GM12878 (cell line): Measurements from ENCODE around the gene NRN1L. TPM values are rescaled to one million over a fixed set of nuclear protein-coding genes. Genes with fewer than 3 reads are reported as not detected.

ENCODE experiments used
- ATAC-seq: fragments of 200-7000 bp; cut with Tn5 transposase; 3 replicates; pipeline ENCODE4 v1.9.1; 2020; ENCODE audit warnings: mild to moderate bottlenecking, moderate library complexity
- BruUV-seq: library from RNA; stranded (reverse); fragments of 400-500 nt; replicated peaks from 2 replicates; lab custom pipeline; 2021; lab: Mats Ljungman, UMichigan
- CTCF ChIA-PET: fragments of 300-600 bp; sonication (Branson Sonifier 250); formaldehyde crosslinking; extraction: SDS; loops from one replicate; lab custom pipeline; 2021; ENCODE audit warnings: inconsistent platforms; lab: Yijun Ruan, JAX
- POLR2A ChIA-PET: fragments of 350-600 bp; formaldehyde crosslinking; extraction: SDS; loops from one replicate; lab custom pipeline; 2021; ENCODE audit warnings: inconsistent platforms; lab: Charles Lee
- RAD21 ChIA-PET: fragments of 300-600 bp; sonication (Branson Sonifier 250); formaldehyde crosslinking; loops from one replicate; lab custom pipeline; 2023; ENCODE audit warnings: antibody characterized with exemption; ENCODE audit not compliant: unreplicated experiment; lab: Charles Lee
- SMC1A ChIA-PET: fragments of 300-600 bp; sonication (Branson Sonifier 250); formaldehyde crosslinking; loops from one replicate; lab custom pipeline; 2023; ENCODE audit not compliant: unreplicated experiment, uncharacterized antibody; lab: Charles Lee
- DNase-seq: peaks from one replicate; pipeline ENCODE4 v3.0.0-alpha.2; 2011; ENCODE audit warnings: low read depth, low spot score
- FAIRE-seq: peaks from 3 replicates; lab custom pipeline; 2011; peaks lifted over from hg19 to GRCh38; lab: Jason Lieb, UNC
- H2AFZ ChIP-seq: 2 replicates; pipeline ENCODE4 v1.6.0; 2011; ENCODE audit warnings: low read depth, low read length, control low read depth; ENCODE audit not compliant: control insufficient read depth
- H3K27ac ChIP-seq: 2 replicates; pipeline ENCODE4 v1.5.1; 2011; ENCODE audit warnings: control low read depth; ENCODE audit not compliant: control insufficient read depth, insufficient read depth
- H3K27me3 ChIP-seq, 2 experiments: replicated peaks in 1 of 2; 2 replicates each; pipeline versions ENCODE4 v1.6.0 to v1.6.1; 2011; ENCODE audit warnings: low read length in 1 of 2; ENCODE audit not compliant: control insufficient read depth in 2 of 2, insufficient read depth in 2 of 2
- H3K36me3 ChIP-seq, 2 experiments: 2 replicates each; pipeline ENCODE4 v1.5.1; 2011; ENCODE audit warnings: low read length in 1 of 2; ENCODE audit not compliant: control insufficient read depth in 2 of 2, insufficient read depth in 2 of 2
- H3K4me1 ChIP-seq: 2 replicates; pipeline ENCODE4 v1.6.1; 2011; ENCODE audit warnings: mild to moderate bottlenecking, low read length, moderate library complexity, mixed read lengths; ENCODE audit not compliant: control insufficient read depth, insufficient read depth
- H3K4me2 ChIP-seq: 2 replicates; pipeline ENCODE4 v1.6.0; 2011; ENCODE audit warnings: control low read depth; ENCODE audit not compliant: control insufficient read depth, insufficient read depth
- H3K4me3 ChIP-seq: fragments of 200-600 bp; sonication (generic); 2 replicates; pipeline ENCODE4 v1.5.1; 2016
- H3K79me2 ChIP-seq: 2 replicates; pipeline ENCODE4 v1.6.0; 2011; ENCODE audit warnings: low read length; ENCODE audit not compliant: control insufficient read depth, insufficient read depth
- H3K9ac ChIP-seq: 2 replicates; pipeline ENCODE4 v1.8.0; 2011; ENCODE audit warnings: low read length, control low read depth, mixed read lengths; ENCODE audit not compliant: control insufficient read depth, insufficient read depth
- H3K9me3 ChIP-seq: replicated peaks from 3 replicates; pipeline ENCODE4 v1.5.1; 2011; ENCODE audit warnings: mild to moderate bottlenecking, low read length; ENCODE audit not compliant: control insufficient read depth, insufficient read depth
- H4K20me1 ChIP-seq: 2 replicates; pipeline ENCODE4 v1.6.0; 2011; ENCODE audit not compliant: control insufficient read depth, insufficient read depth
- ELK1 ChIP-seq: IDR thresholded peaks from 2 replicates; pipeline ENCODE4 v1.6.1; 2012; ENCODE audit warnings: low read depth, low read length, improper control_type of control experiment
- GABPA ChIP-seq: IDR thresholded peaks from 2 replicates; pipeline ENCODE4 v1.6.1; 2014; ENCODE audit warnings: antibody characterized with exemption, low read depth, mild to moderate bottlenecking, inconsistent platforms
- HCFC1 ChIP-seq: fragments of 150-350 bp; IDR thresholded peaks from 2 replicates; pipeline ENCODE4 v1.6.1; 2014; ENCODE audit warnings: low read length
- POLR2A ChIP-seq: IDR thresholded peaks from 2 replicates; pipeline ENCODE4 v1.6.1; 2011; ENCODE audit warnings: low read depth, mild to moderate bottlenecking, low read length
- POU2F2 ChIP-seq: IDR thresholded peaks from 3 replicates; pipeline ENCODE4 v1.6.1; 2011; ENCODE audit warnings: low read depth, mild to moderate bottlenecking, low read length, borderline replicate concordance
- STAT3 ChIP-seq: IDR thresholded peaks from 2 replicates; pipeline ENCODE4 v1.6.1; 2011; ENCODE audit warnings: low read depth, low read length, improper control_type of control experiment
- YBX1 ChIP-seq: fragments of 450-650 bp; IDR thresholded peaks from 2 replicates; pipeline ENCODE4 v1.6.1; 2016; ENCODE audit warnings: antibody characterized with exemption
- WGBS: methylation state at CpG from one replicate; pipeline ENCODE4 v1.1.6; 2016; ENCODE audit warnings: low lambda C conversion rate; ENCODE audit not compliant: insufficient replicate concordance, insufficient coverage; ENCODE audit errors: missing lambda C conversion rate; 5-methylcytosine and 5-hydroxymethylcytosine counted together
- in situ Hi-C: fragments of 300-500 bp; cut with MboI; formaldehyde crosslinking; loops from 9 replicates; pipeline ENCODE4 v1.14.3; 2018; ENCODE audit warnings: mixed read lengths
- intact Hi-C: fragments of 100-400 bp; cut with micrococcal nuclease; formaldehyde crosslinking; loops from one replicate; pipeline ENCODE4 v1.14.2; 2022; ENCODE audit not compliant: unreplicated experiment
- polyA plus RNA-seq, 11 experiments: library from polyadenylated mRNA; depleted of rRNA in 4 of 11; unstranded in 6 of 11; stranded (reverse) in 5 of 11; fragments of >200 nt; fragmentation: Nextera tagmentation in 4 of 11; fragmentation: Illumina TruSeq in 1 of 11; extraction: Ambion mirVana in 4 of 11; extraction: Trizol in 1 of 11; gene quantifications; 1 replicate in 1 of 11; 2 replicates in 10 of 11; pipeline versions ENCODE4 v1.2.1 to v1.2.3, GENCODE V29; 2011 to 2016; ENCODE audit warnings: inconsistent platforms in 2 of 11, missing spikeins in 2 of 11, low read depth in 1 of 11
- total RNA-seq, 4 experiments: library from RNA; depleted of rRNA in 3 of 4; stranded (reverse); fragments of >200 nt in 3 of 4; fragmentation: Illumina TruSeq in 1 of 4; extraction: Trizol in 1 of 4; gene quantifications; 2 replicates each; pipeline versions ENCODE4 v1.2.1 to v1.2.3, GENCODE V29; 2013 to 2021
- TF ChIP-seq, protein P1 (sequence below): IDR thresholded peaks from 2 replicates; pipeline ENCODE4 v1.6.1; 2011; ENCODE audit warnings: low read depth, low read length, improper control_type of control experiment, borderline replicate concordance

NRN1L gene
- total and polyA plus RNA-seq, 10 of the 15 experiments (the other 5 are each of a cell fraction or from before 2014, with no cell fraction given), result 0.11 to 0.99 (median 0.28) TPM; not detected in 3

- no peaks in the 10 kb centered on the region for H3K4me1 ChIP-seq
- H3K4me3 ChIP-seq, result no peak overlapping the region
- RAD21 ChIA-PET, result no interaction called here
- 90% methylated on average over 21 of the region's 21 CpGs for WGBS
- H2AFZ ChIP-seq, result no peak overlapping the region
- ATAC-seq, result no peak
- POLR2A ChIA-PET, result no interaction called here
- BruUV-seq, result TSS peak; percentile 24
- H3K4me2 ChIP-seq, result no peak overlapping the region
- no peaks in the 10 kb centered on the region for H3K9me3 ChIP-seq
- no peak for FAIRE-seq
- in situ Hi-C loops, result no loop called here
- H3K79me2 ChIP-seq, result no peaks in the 10 kb centered on the region
- intact Hi-C loops, result loop anchor here (2.0 to 5.0 kb wide), 2 partner anchors 159 to 346 kb away; no protein-coding TSS in a partner anchor
- no peaks in the 10 kb centered on the region for H4K20me1 ChIP-seq
- DNase-seq, result no peak
- no peak for TF ChIP-seq STAT3
- no peak for TF ChIP-seq GABPA
- no peak for TF ChIP-seq POLR2A
- TF ChIP-seq, protein P1, sequence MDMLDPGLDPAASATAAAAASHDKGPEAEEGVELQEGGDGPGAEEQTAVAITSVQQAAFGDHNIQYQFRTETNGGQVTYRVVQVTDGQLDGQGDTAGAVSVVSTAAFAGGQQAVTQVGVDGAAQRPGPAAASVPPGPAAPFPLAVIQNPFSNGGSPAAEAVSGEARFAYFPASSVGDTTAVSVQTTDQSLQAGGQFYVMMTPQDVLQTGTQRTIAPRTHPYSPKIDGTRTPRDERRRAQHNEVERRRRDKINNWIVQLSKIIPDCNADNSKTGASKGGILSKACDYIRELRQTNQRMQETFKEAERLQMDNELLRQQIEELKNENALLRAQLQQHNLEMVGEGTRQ, result no peak
- no peak for TF ChIP-seq ELK1
- TF ChIP-seq YBX1, result no peak
- TF ChIP-seq HCFC1, result no peak
- TF ChIP-seq POU2F2, result no peak
- CTCF ChIA-PET, result interaction anchor here (0.9 to 3.2 kb wide), 5 partner anchors 33 to 159 kb away, joined by 3 to 24 read pairs (median 4); no protein-coding TSS in a partner anchor
- SMC1A ChIA-PET, result interaction anchor here (0.5 kb wide), 1 partner anchor 189 kb away, joined by 3 read pairs; no protein-coding TSS in a partner anchor
- no peak overlapping the region for H3K27ac ChIP-seq
- H3K9ac ChIP-seq, result no peak overlapping the region
- no peaks in the 10 kb centered on the region for H3K27me3 ChIP-seq
- peaks cover 17 to 65% of the 10 kb centered on the region in 2 experiments; a peak in 3 of 4 replicates for H3K36me3 ChIP-seq
These were observed 3.0 kb upstream of the NRN1L start for GRCh38 chr16:67881621-67882161.
